ENCODE results near the gene LRRD1. TPM values are rescaled to one million over a fixed set of nuclear protein-coding genes. Genes with fewer than 3 reads are reported as not detected.
A peak's percentile ranks its signal among the peaks of the same experiment; 100 is the strongest.

Gene LRRD1
- total RNA-seq, 1 donor = 0.36 TPM

DNA sequence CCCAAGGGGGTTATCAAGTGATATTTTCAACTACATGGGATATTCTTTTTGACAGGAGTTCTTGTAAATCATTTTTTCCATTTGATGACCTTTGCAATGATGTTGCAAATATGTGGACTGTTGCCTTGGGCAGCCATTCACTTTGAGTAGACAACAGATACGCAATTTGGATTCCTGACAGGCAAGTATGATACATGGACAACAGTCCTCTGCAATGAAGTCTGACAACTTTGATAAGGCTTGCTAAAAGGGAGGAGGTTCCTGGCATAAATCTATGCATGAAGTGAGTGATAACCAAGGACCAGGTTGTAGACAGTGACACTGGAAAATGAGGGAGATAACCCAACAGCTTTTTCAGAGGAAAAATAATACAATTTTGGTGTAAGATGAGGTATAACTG, 17.7 kb downstream of the LRRD1 start:
- no peaks in the 10 kb centered on the region for H4K20me1 ChIP-seq (ENCODE audit: insufficient read depth, low read length)
- no peaks in the 10 kb centered on the region for H3K36me3 ChIP-seq (ENCODE audit: insufficient read depth, low read length)
- no peak overlapping the region for H2AFZ ChIP-seq (ENCODE audit: low read length)
- no peak overlapping the region for H3K4me3 ChIP-seq (ENCODE audit: insufficient read depth, low read length)
- no peaks in the 10 kb centered on the region for H3K27me3 ChIP-seq (ENCODE audit: insufficient read depth, low read length)
- H3K9me3 ChIP-seq (ENCODE audit: low read depth, low read length) = no peaks in the 10 kb centered on the region
- H3K27ac ChIP-seq (ENCODE audit: low read depth, low read length) = no peak overlapping the region
- no peak for DNase-seq (ENCODE audit: insufficient read length, low spot score, missing footprints)
- no peaks in the 10 kb centered on the region for H3K79me2 ChIP-seq (ENCODE audit: insufficient read depth, low read length)
- H3K4me1 ChIP-seq (ENCODE audit: insufficient read depth, low read length) = peaks cover 22% of the 10 kb centered on the region
- no peak overlapping the region for H3K4me2 ChIP-seq (ENCODE audit: insufficient read depth, low read length)
- TF ChIP-seq CTCF (IDR thresholded peaks at IDR 0.05; ENCODE audit: extremely low read depth, low read depth, low read length) = no peak

- peak overlapping the region; percentile 33 for H3K27ac ChIP-seq (ENCODE audit: low read depth, low read length)
- H3K79me2 ChIP-seq (ENCODE audit: insufficient read depth, low read length) = no peaks in the 10 kb centered on the region
- no peak for TF ChIP-seq CTCF (IDR thresholded peaks at IDR 0.05; ENCODE audit: extremely low read depth, low read depth, low read length)
- H3K4me3 ChIP-seq (ENCODE audit: insufficient read depth, low read length) = peak overlapping the region; percentile 4
- DNase-seq (ENCODE audit: insufficient read length, low spot score, missing footprints) = peak; percentile 82
- H3K4me1 ChIP-seq (ENCODE audit: insufficient read depth, low read length) = peaks cover 28% of the 10 kb centered on the region
- H3K4me2 ChIP-seq (ENCODE audit: insufficient read depth, low read length) = peak overlapping the region; percentile 40
- H2AFZ ChIP-seq (ENCODE audit: low read length) = no peak overlapping the region
- no peaks in the 10 kb centered on the region for H4K20me1 ChIP-seq (ENCODE audit: insufficient read depth, low read length)
- no peaks in the 10 kb centered on the region for H3K36me3 ChIP-seq (ENCODE audit: insufficient read depth, low read length)
- no peaks in the 10 kb centered on the region for H3K27me3 ChIP-seq (ENCODE audit: insufficient read depth, low read length)
- H3K9me3 ChIP-seq (ENCODE audit: low read depth, low read length) = no peaks in the 10 kb centered on the region
Observed at GRCh38 chr7:92158660-92159575, 20.0 kb downstream of the LRRD1 start.

GRCh38 chr7:92156990-92157389, 22.0 kb downstream of the LRRD1 start:
- H3K9me3 ChIP-seq (ENCODE audit: low read depth, low read length) = no peaks in the 10 kb centered on the region
- H3K79me2 ChIP-seq (ENCODE audit: insufficient read depth, low read length) = no peaks in the 10 kb centered on the region
- H4K20me1 ChIP-seq (ENCODE audit: insufficient read depth, low read length) = no peaks in the 10 kb centered on the region
- no peak overlapping the region for H3K27ac ChIP-seq (ENCODE audit: low read depth, low read length)
- H3K4me1 ChIP-seq (ENCODE audit: insufficient read depth, low read length) = peaks cover 28% of the 10 kb centered on the region
- H3K36me3 ChIP-seq (ENCODE audit: insufficient read depth, low read length) = no peaks in the 10 kb centered on the region
- H3K4me2 ChIP-seq (ENCODE audit: insufficient read depth, low read length) = no peak overlapping the region
- no peak overlapping the region for H2AFZ ChIP-seq (ENCODE audit: low read length)
- H3K27me3 ChIP-seq (ENCODE audit: insufficient read depth, low read length) = no peaks in the 10 kb centered on the region
- H3K4me3 ChIP-seq (ENCODE audit: insufficient read depth, low read length) = no peak overlapping the region
- DNase-seq (ENCODE audit: insufficient read length, low spot score, missing footprints) = no peak
- no peak for TF ChIP-seq CTCF (IDR thresholded peaks at IDR 0.05; ENCODE audit: extremely low read depth, low read depth, low read length)

DNA sequence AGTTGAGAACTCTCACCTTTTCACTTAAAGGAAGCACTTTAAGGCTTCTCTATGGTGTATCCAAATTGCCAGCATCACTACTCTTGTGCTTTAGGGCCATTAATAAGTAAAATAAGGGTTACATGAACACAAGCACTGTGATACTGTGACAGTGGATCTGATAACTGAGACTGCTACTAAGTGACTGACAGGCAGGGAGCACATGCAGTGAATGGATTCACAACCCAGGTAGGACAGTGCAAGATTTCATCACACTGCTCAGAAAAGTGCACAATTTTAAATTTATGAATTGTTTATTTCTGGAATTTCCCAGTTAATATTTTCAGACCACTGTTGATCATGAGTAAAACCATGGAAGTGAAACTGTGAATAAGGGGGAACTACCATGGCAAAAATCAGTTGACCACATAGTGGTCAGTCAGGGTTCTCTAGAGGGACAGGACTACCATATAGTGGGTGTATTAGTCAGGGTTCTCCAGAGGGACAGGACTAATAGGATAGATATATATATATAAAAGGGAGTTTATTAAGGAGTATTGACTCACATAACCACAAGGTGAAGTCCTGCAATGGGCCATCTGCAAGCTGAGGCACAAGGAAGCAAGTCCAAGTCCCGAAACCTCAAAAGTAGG, 23.7 kb downstream of the LRRD1 start:
- H4K20me1 ChIP-seq (ENCODE audit: insufficient read depth, low read length) = no peaks in the 10 kb centered on the region
- H3K4me2 ChIP-seq (ENCODE audit: insufficient read depth, low read length) = no peak overlapping the region
- no peaks in the 10 kb centered on the region for H3K27me3 ChIP-seq (ENCODE audit: insufficient read depth, low read length)
- no peak for TF ChIP-seq CTCF (IDR thresholded peaks at IDR 0.05; ENCODE audit: extremely low read depth, low read depth, low read length)
- no peaks in the 10 kb centered on the region for H3K36me3 ChIP-seq (ENCODE audit: insufficient read depth, low read length)
- peaks cover 28% of the 10 kb centered on the region for H3K4me1 ChIP-seq (ENCODE audit: insufficient read depth, low read length)
- DNase-seq (ENCODE audit: insufficient read length, low spot score, missing footprints) = no peak
- H2AFZ ChIP-seq (ENCODE audit: low read length) = no peak overlapping the region
- H3K4me3 ChIP-seq (ENCODE audit: insufficient read depth, low read length) = no peak overlapping the region
- no peaks in the 10 kb centered on the region for H3K9me3 ChIP-seq (ENCODE audit: low read depth, low read length)
- no peaks in the 10 kb centered on the region for H3K79me2 ChIP-seq (ENCODE audit: insufficient read depth, low read length)
- H3K27ac ChIP-seq (ENCODE audit: low read depth, low read length) = no peak overlapping the region
